ENCODE results near the gene DYNLT2. TPM values are rescaled to one million over a fixed set of nuclear protein-coding genes. Genes with fewer than 3 reads are reported as not detected.

Gene DYNLT2
- total RNA-seq, 1 donor from 2014 or later, result 1.7 TPM

DNA sequence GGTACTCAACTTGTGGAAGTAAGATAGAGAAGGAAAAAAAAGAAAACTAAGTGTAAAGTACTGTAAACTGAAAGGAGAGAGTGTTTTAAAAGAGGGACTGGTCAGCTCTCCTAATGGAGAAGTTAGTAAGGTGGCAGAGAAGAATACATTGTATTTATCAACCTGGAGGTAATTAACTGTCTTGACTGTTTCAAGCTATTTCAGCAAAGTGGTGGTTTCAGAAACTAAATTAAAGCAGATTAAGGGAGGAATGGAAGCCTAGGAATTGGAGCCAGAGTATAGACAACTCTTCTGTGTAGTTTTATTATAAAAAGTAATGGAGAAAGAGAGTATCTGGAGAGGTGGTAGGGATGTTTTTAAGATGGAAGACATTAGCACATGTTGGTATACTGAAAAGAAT lies 24.4 kb downstream of the DYNLT2 start:
- DNase-seq, result no peak
- Mint-ChIP-seq H3K27me3 (ENCODE audit: unreplicated experiment) (peaks cover 11% of the 10 kb centered on the region), H3K36me3 (ENCODE audit: unreplicated experiment) (no peaks in the 10 kb centered on the region), H3K27ac (ENCODE audit: unreplicated experiment) (no peak overlapping the region), H3K4me3 (ENCODE audit: unreplicated experiment) (peak overlapping the region; percentile 11), H3K9me3 (ENCODE audit: unreplicated experiment) (peaks cover 14% of the 10 kb centered on the region), H3K4me1 (ENCODE audit: low read depth, unreplicated experiment) (peaks cover 5% of the 10 kb centered on the region)
- TF ChIP-seq, protein P1, sequence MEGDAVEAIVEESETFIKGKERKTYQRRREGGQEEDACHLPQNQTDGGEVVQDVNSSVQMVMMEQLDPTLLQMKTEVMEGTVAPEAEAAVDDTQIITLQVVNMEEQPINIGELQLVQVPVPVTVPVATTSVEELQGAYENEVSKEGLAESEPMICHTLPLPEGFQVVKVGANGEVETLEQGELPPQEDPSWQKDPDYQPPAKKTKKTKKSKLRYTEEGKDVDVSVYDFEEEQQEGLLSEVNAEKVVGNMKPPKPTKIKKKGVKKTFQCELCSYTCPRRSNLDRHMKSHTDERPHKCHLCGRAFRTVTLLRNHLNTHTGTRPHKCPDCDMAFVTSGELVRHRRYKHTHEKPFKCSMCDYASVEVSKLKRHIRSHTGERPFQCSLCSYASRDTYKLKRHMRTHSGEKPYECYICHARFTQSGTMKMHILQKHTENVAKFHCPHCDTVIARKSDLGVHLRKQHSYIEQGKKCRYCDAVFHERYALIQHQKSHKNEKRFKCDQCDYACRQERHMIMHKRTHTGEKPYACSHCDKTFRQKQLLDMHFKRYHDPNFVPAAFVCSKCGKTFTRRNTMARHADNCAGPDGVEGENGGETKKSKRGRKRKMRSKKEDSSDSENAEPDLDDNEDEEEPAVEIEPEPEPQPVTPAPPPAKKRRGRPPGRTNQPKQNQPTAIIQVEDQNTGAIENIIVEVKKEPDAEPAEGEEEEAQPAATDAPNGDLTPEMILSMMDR (IDR thresholded peaks at IDR 0.05; ENCODE audit: partially characterized antibody, unreplicated experiment), result no peak

DNA sequence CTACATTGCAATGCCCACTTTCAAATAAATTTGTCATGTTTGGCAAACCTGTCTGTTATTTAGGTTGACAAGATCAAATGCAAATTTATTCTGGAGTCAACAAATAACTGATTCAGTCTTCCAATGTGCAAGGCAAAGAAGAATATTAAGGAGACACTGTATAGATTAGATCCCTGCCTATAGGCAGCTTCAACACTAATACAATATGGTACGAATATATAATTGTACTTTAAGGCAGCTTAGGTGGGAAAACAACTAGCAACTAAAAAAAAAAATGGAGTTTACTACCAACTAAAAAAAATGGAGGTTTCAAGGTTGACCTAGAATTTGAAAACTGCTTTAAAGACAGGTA lies 25.3 kb downstream of the DYNLT2 start:
- Mint-ChIP-seq H3K4me1 (ENCODE audit: low read depth, unreplicated experiment) (peaks cover 5% of the 10 kb centered on the region), H3K27ac (ENCODE audit: unreplicated experiment) (peak overlapping the region; percentile 80), H3K9me3 (ENCODE audit: unreplicated experiment) (peaks cover 14% of the 10 kb centered on the region), H3K27me3 (ENCODE audit: unreplicated experiment) (peaks cover 11% of the 10 kb centered on the region), H3K4me3 (ENCODE audit: unreplicated experiment) (peak overlapping the region; percentile 89), H3K36me3 (ENCODE audit: unreplicated experiment) (no peaks in the 10 kb centered on the region)
- TF ChIP-seq, protein P1 (IDR thresholded peaks at IDR 0.05; ENCODE audit: partially characterized antibody, unreplicated experiment), result no peak
- no peak for DNase-seq

DNA sequence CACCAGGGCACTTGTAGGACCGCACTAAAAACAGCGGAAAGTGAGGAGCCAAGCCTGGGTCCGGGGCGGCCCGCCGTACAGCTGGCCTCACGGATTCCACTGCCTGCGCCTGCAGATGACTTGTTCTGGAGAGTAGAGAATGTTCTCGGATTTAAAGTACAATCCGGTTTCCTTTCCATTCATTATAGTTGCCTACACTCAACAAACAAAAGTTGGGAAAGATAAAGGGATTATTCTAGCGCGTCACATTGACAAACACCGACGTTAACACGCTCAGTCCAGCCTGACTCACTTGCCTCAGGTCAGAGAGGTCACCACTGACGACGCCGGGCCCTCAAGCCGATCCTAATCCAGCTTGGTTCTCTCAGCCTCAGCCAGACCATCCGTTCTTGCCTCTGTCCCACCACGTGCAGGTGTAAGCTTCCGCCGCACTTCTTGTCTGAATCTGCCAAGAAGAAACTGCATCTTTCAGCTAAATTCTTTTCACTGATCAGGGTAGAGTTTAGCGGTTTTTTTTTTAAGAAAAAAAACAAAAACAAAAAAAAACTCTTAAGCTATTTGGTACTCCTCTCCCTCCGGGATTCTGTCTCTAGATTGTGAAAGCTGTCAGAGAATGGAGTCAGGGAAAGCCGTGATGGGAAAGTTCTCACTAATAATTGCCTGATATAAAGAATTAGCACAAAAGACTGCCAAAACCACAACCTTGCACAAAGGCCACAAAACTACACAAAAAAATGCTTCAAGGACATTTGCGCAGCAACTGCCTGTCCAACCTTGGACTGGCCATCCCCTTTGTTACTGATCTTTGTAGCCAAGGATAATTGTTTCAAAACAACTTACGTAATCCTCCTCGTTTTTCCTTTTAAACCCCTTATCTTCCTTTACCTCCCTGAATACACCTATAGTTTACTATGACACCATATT lies 26.0 kb downstream of the DYNLT2 start:
- H3K4me3 Mint-ChIP-seq (ENCODE audit: unreplicated experiment), result peak overlapping the region; percentile 89
- TF ChIP-seq, protein P1 (IDR thresholded peaks at IDR 0.05; ENCODE audit: partially characterized antibody, unreplicated experiment), result no peak
- peaks cover 11% of the 10 kb centered on the region for H3K27me3 Mint-ChIP-seq (ENCODE audit: unreplicated experiment)
- H3K27ac Mint-ChIP-seq (ENCODE audit: unreplicated experiment), result peak overlapping the region; percentile 80
- H3K9me3 Mint-ChIP-seq (ENCODE audit: unreplicated experiment), result peaks cover 14% of the 10 kb centered on the region
- DNase-seq, result peak; percentile 70
- H3K36me3 Mint-ChIP-seq (ENCODE audit: unreplicated experiment), result no peaks in the 10 kb centered on the region
- H3K4me1 Mint-ChIP-seq (ENCODE audit: low read depth, unreplicated experiment), result peaks cover 5% of the 10 kb centered on the region

DNA sequence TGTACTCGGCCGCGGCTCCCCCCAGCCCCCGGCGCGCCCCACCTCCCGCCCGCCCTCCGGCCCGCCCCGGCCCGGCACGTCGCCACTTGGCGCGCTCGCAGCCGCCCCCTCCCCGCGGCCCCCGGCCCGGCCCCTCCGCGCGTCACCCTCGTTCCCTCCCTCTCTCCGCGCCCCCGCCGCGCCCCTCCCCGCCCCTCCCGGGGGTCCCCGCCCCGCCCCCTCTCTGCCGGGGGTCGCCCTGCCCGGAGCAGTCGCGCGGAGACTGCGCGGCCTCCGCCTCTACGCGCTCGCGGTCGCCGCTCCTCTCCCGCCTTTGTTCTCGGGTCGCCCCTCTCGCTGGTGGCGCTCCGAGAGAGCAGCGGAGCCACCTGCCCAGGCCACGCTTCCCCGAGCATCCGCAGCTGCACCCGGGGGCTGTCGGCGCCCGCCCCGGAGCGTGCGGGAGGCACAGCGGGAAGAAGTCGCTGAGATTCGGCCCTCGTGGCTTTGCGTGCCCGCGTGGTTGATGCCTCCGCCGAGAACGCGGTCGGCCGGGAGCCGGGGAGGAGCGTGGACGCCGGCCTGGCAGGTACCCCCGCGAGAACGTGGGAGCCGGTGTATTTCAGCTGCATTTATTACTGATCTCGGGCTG lies 26.8 kb downstream of the DYNLT2 start, which contains the start of gene PHF10:
PHF10 (minus strand) TSS at position 7 of the 631 bp plus-strand sequence. CDS start 569 bp downstream, outside the sequence.
- H3K4me1 Mint-ChIP-seq (ENCODE audit: low read depth, unreplicated experiment), result peaks cover 5% of the 10 kb centered on the region
- H3K4me3 Mint-ChIP-seq (ENCODE audit: unreplicated experiment), result peak within 1 kb of the TSS; percentile 90
- peak within 1 kb of the TSS; percentile 80 for H3K27ac Mint-ChIP-seq (ENCODE audit: unreplicated experiment)
- TF ChIP-seq, protein P1 (IDR thresholded peaks at IDR 0.05; ENCODE audit: partially characterized antibody, unreplicated experiment), result no peak
- H3K36me3 Mint-ChIP-seq (ENCODE audit: unreplicated experiment), result no peaks in the 10 kb centered on the region
- peaks cover 11% of the 10 kb centered on the region for H3K27me3 Mint-ChIP-seq (ENCODE audit: unreplicated experiment)
- DNase-seq, result peak; percentile 93
- peaks cover 14% of the 10 kb centered on the region for H3K9me3 Mint-ChIP-seq (ENCODE audit: unreplicated experiment)

Measured in glutamatergic neuron (in vitro differentiated cells).